ENCODE results near the gene SLC7A14.

SLC7A14 gene

GRCh38 chr3:170414202-170414663 is 171.6 kb downstream of the SLC7A14 start:
- Histone ChIP-seq H3K36me3 (ENCODE audit: insufficient read depth, low read length) (no peaks in the 10 kb centered on the region), H3K9ac (ENCODE audit: insufficient read length) (no peak overlapping the region), H3K4me3 (no peak overlapping the region), H3K27ac (no peak overlapping the region), H3K9me3 (ENCODE audit: low read depth, low read length) (no peaks in the 10 kb centered on the region)
- TF ChIP-seq FOXP2 (optimal IDR thresholded peaks at IDR 0.05; ENCODE audit: control extremely low read depth, extremely low read length, insufficient read depth): no peak
- TF ChIP-seq EZH2 (IDR thresholded peaks at IDR 0.05): no peak
- TF ChIP-seq POLR2AphosphoS5 (IDR thresholded peaks at IDR 0.05; ENCODE audit: borderline replicate concordance, low read depth, low read length): no peak
- peak; percentile 52 for DNase-seq (ENCODE audit: low read depth, low spot score)

- DNase-seq (ENCODE audit: low read depth, low spot score): no peak
- no peak overlapping the region for H3K9ac ChIP-seq (ENCODE audit: insufficient read length)
- no peak for TF ChIP-seq FOXP2 (optimal IDR thresholded peaks at IDR 0.05; ENCODE audit: control extremely low read depth, extremely low read length, insufficient read depth)
- TF ChIP-seq POLR2AphosphoS5 (IDR thresholded peaks at IDR 0.05; ENCODE audit: borderline replicate concordance, low read depth, low read length): no peak
- no peak for TF ChIP-seq EZH2 (IDR thresholded peaks at IDR 0.05)
- no peak overlapping the region for H3K27ac ChIP-seq
- H3K4me3 ChIP-seq: no peak overlapping the region
- no peaks in the 10 kb centered on the region for H3K36me3 ChIP-seq (ENCODE audit: insufficient read depth, low read length)
- no peaks in the 10 kb centered on the region for H3K9me3 ChIP-seq (ENCODE audit: low read depth, low read length)
These were observed 172.6 kb downstream of the SLC7A14 start for GRCh38 chr3:170413291-170413690.

GRCh38 chr3:170410428-170411029 is 175.3 kb downstream of the SLC7A14 start:
- no peak for TF ChIP-seq FOXP2 (optimal IDR thresholded peaks at IDR 0.05; ENCODE audit: control extremely low read depth, extremely low read length, insufficient read depth)
- TF ChIP-seq POLR2AphosphoS5 (IDR thresholded peaks at IDR 0.05; ENCODE audit: borderline replicate concordance, low read depth, low read length): no peak
- TF ChIP-seq EZH2 (IDR thresholded peaks at IDR 0.05): no peak
- Histone ChIP-seq H3K9me3 (ENCODE audit: low read depth, low read length) (no peaks in the 10 kb centered on the region), H3K4me3 (no peak overlapping the region), H3K9ac (ENCODE audit: insufficient read length) (no peak overlapping the region), H3K36me3 (ENCODE audit: insufficient read depth, low read length) (no peaks in the 10 kb centered on the region), H3K27ac (no peak overlapping the region)
- DNase-seq (ENCODE audit: low read depth, low spot score): peak; percentile 10
